DMS153 treated with DMSO at 0.1 percent for 48 hours (cell line): ENCODE data around the gene ZNF408.
"Not testable (repeated sequence)": the region's sequence is repeated elsewhere in the genome, so short reads cannot be mapped to it uniquely, and the experiment has no call there.

Experiments used
- DNase-seq: peaks from one replicate; lab custom pipeline; 2025; ENCODE audit not compliant: unreplicated experiment; lab: John Stamatoyannopoulos, UW

The ZNF408 gene

DNA sequence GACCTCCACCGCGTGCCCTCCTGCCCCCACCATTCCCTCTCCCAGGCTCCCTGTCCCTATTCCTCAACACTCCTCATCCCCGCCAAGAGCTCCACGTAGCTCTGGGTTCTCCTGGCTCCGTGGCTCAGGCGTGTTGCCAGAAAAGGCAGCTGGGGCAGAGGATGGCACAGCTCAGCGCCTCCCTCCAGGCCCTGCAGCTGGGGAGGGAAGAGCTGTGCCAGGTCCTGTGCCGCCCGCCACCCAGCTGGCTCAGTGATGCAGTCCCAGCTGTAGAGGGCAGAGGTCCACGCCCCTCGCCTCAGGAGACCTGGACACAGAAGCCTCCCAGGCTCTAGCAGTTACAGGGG lies 4.6 kb upstream of the ZNF408 start:
- no peak for DNase-seq

DNA sequence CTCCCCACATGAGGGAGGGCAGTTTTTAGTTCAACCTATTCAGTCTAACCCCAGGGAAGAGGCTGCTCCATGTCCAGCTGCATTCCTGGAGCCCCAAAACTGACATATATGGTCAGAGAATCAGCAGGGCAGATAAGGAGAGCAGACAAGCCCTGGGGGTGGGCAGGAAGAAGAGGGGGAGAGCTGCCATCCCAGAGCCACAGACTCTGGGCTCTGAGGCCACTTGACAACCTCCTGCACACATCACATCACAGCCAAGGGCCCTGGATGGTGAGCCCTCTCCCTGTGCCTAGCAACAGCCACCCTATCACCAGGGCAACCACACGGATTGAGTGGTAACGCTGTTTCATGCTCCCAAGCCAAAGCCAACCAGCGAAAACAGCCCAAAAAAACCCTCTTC lies 3.5 kb upstream of the ZNF408 start:
- no peak for DNase-seq

DNA sequence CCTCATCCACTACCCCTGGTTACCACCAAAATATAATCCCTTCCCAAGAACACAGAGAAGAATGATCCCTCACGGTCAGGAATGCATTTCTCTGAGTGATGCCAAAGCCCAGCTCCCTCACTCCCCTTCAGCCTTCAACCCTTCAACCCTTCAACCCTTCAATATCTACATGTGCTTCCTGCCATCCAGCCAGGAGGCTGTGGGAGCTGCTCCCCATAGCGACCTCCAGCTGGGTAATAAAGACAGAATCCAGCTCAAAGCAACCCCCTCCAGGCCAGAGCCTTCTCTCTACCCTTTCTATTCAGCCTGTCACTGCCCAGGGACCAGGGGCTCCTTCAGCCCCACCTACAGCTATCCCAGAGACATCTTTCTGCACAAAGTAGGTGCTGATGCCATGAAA lies 3.1 kb upstream of the ZNF408 start:
- no peak for DNase-seq

DNA sequence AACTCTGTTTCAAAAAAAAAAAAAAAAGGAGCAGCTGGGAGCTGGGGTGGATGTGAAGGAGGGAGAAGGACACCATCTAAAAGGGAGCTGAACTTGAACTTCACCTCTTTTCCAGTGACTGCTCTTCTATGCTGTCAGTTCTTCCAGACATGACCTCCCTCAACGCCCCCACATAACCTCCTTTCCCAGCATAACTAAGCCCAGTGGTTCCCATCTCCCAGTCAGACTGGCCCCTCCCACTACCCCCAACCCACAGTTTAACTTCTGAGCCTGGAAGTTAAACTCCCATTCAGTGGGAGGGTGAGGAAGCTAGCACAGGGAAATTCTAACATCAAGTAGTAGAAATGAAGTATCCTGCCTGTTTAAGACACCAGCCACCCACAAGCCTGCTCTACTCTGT lies 2.2 kb upstream of the ZNF408 start:
- DNase-seq = no peak

DNA sequence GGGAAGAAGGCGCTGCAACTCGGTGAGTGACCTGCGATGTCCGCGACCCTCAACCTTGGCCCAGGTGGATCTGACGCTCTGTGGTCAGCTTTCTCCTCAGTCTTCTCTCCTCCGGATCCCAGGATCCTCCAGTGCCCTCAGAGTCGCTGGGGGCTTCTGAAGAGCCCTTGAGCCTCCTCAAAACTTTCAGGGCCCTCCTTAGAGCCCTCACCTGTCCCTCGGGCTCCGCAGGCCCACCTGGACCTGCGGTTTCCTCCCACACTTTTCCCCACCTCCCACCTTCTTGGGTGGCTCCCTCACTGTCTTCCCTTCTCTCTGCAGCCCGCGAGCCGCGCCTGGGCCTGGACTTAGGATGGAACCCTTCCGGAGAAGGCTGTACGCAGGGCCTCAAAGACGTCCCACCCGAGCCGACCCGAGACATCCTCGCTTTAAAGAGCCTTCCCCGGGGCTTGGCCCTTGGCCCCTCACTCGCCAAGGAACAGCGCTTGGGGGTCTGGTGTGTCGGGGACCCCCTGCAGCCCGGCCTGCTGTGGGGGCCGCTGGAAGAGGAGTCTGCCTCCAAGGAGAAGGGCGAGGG lies 335 bp downstream of the ZNF408 start:
- no peak for DNase-seq

- DNase-seq = no peak
These were observed 4.3 kb downstream of the ZNF408 start for GRCh38 chr11:46705070-46705688.

DNA sequence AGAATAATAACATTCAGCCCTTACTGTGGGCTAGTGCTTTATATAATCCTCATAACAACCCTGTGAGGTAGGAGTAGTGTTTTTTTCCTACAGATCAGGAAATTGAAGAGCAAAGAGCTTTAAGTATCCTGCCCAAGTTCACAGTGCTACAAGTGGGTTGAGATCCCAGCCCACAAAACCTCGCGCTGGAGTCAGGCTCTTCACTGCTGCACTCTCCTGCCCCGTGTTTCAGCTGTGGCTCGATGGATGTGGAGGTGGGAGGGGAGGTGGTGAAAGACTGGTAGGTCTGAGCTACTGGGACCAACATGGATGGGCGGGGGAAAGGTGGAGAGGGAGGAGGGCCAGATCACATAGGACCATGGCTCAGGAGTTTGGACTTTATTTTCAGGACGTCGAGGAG lies 6.1 kb downstream of the ZNF408 start:
- DNase-seq = no peak

- DNase-seq = not testable (repeated sequence)
These were observed 8.5 kb downstream of the ZNF408 start for GRCh38 chr11:46709351-46709750.

GRCh38 chr11:46710821-46711269 lies 10.0 kb downstream of the ZNF408 start:
- DNase-seq = no peak

- no peak for DNase-seq
These were observed 10.5 kb downstream of the ZNF408 start for GRCh38 chr11:46711303-46711702.

GRCh38 chr11:46712874-46713576 lies 12.2 kb downstream of the ZNF408 start:
- DNase-seq = no peak

GRCh38 chr11:46717825-46718154 lies 17.0 kb downstream of the ZNF408 start:
- DNase-seq = not testable (repeated sequence)

DNA sequence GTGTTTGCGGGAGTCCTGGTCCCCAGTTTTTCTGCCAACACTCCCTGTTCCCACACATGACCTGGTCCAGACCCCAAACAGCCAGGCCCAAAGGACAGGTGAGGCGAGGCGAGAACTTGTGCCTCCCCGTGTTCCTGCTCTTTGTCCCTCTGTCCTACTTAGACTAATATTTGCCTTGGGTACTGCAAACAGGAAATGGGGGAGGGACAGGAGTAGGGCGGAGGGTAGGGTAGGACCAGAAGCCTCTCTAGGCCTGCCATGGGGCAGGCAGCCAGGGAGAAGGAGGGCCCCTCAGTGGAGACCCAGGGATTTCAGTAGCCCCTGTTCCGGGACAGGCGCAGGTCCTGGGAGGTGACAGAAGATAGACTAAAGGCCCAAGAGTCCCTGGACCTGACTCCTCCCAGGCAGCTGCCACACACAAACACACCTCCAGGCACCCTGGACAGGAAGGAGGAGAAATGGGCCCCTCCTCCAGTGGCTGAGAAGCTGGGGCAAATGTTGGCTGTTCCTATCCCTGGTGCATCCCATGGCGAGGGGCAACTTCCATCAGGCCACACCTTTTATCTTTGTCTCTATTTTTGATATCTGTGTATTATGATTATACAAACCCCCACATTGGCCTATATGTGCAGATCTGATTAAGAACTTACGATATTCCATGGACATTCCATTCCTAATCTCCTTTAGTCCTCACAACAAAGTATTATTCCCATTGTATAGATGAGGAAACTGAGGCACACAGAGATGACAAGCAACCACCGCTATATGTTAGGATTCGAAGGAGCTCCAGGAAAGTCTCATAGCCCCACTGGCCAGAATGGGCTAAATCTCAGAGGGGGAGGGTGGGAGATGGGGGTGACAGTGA lies 17.6 kb downstream of the ZNF408 start:
- DNase-seq = peak; percentile 60

DNA sequence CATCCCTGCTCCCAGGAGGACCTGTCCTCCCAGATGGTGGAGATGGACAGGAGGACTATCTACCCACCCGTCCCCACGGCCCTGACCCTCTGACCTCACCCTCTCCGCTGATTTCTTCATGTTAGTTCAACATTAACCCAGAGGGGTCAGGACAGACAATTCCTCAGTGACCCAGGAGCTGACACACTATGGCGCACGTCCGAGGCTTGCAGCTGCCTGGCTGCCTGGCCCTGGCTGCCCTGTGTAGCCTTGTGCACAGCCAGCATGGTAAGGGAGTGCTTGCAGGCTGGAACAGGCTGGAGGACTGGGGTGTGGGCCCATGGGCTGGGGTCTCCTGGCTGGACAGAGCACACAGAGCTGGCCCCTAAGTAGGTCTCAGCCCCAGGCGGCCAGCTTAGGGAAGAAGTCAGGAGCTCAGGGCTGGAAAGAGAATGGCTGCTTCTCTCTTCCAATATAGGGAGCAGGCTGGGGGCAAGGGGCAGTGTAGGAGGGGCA lies 18.3 kb downstream of the ZNF408 start, which contains the start of gene F2:
F2 (plus strand) TSS at position 166 of the 495 bp plus-strand sequence; CDS start at position 189, 23 bp downstream.
- no peak for DNase-seq

DNA sequence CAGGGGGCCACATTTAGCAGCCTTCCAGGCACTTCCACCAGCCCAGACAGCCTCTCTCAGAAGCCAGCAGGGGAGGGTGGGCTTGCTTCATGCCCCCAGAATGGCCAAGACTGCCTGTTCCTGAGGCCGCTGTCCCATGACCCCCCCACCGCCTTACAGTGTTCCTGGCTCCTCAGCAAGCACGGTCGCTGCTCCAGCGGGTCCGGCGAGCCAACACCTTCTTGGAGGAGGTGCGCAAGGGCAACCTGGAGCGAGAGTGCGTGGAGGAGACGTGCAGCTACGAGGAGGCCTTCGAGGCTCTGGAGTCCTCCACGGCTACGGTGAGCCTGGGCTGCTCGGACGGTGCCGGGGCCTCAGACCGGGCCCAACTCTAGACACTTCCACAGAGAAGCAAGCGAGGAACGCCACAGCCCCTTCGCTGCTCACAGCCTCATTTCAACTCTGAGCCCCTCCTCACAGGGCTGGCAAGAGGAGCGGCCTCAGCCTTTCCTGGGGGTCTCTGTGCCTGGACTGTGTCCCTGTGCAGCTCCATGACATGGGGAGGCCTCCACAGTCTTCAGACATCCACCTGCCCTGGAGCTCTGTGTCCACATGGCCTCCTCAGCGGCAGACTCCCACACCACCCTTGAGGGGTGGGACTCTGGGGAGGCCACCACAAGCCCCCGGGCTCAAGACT lies 18.9 kb downstream of the ZNF408 start:
- no peak for DNase-seq

DNA sequence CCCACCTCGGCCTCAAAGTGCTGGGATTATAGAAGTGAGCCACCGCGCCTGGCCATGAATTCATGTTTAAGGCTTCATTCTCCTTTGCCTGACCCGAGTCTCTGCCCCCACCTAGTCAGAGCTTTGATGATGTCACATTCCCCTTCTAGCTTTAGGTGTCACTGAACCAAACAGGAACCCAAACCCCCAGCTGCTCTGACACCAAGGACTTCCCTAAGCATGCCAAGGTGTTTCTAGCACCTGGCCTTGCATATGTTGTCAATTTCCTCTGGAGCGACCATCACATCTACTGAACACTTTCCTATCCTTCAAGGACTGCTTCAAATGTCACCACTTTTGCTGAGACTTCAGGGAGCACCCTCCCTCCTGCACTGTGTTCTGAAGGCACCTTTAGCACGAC lies 20.5 kb downstream of the ZNF408 start:
- DNase-seq = no peak

DNA sequence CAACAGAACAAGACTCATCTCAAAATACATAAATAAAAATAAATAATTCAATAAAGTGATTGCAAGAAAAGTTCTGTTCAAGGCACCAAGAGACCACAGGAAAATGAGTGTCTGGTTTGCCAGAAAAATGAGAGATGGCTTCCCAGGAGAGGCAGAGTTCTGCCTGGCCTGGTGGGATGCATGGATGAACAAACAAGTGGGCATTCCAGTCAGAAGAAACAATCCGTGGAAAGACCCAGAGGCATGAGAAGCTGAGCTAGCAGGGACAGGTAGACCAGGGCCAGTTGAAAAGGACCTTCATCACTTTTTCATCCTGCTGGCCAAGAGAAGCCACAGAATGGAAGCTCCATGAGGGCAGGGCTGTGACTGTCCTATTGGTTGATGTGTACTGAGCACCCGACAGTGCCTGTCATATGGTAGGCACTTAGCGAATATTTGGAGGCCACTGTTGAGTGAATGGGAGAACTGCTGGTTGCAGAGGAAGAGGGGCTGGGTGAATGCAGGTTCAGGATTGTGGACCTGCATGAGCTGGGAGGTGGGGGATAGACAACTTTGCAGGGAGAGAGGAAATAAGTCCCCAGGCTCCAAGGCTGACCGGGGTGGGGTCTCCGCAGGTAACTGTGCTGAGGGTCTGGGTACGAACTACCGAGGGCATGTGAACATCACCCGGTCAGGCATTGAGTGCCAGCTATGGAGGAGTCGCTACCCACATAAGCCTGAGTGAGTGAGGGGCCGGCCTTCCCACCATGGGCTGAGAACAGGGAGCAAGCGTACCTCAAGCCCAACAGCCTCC lies 21.9 kb downstream of the ZNF408 start:
- DNase-seq = no peak

- no peak for DNase-seq
These were observed 22.5 kb downstream of the ZNF408 start for GRCh38 chr11:46723359-46723680.

- DNase-seq = no peak
These were observed 23.3 kb downstream of the ZNF408 start for GRCh38 chr11:46724088-46724487.
